Keratinocyte (primary cell): Measurements from ENCODE around the gene ADGRB3.

Source experiments
- EZH2 ChIP-seq: IDR thresholded peaks from one replicate; pipeline ENCODE4 v1.6.1; 2012; ENCODE audit warnings: inconsistent platforms, mild to moderate bottlenecking, low read length, moderate library complexity
- TF ChIP-seq, protein P1 (sequence below), 3 experiments: IDR thresholded peaks in 1 of 3; conservative IDR thresholded peaks in 1 of 3; optimal IDR thresholded peaks in 1 of 3; 2 replicates in 2 of 3; 3 replicates in 1 of 3; pipeline versions ENCODE3 to v1.5.1; 2011; ENCODE audit warnings: low read length in 3 of 3, mild to moderate bottlenecking in 3 of 3, moderate library complexity in 2 of 3, control low read depth in 1 of 3, inconsistent platforms in 1 of 3; ENCODE audit not compliant: insufficient read depth in 2 of 3; ENCODE audit errors: extremely low read depth in 1 of 3

DNA sequence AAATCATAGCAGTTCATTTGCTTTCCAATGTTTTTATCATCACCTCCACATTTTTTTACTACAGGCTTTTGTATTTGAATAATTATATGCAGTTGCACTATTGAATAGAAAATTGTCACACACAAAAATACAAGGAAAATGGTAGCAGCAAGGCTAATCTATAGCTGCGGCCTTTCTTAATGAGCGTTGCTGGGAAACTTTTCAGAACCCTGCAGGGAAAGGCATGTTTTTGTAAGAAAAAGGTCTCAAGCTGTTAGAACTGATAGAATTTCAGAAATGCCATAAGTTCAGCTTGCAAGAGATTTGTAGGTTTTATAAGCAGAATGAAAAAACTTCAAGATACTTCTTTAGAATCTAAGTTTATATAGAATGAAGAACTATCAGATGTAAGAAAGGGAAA lies 625.9 kb downstream of the ADGRB3 start:
- TF ChIP-seq, protein P1, sequence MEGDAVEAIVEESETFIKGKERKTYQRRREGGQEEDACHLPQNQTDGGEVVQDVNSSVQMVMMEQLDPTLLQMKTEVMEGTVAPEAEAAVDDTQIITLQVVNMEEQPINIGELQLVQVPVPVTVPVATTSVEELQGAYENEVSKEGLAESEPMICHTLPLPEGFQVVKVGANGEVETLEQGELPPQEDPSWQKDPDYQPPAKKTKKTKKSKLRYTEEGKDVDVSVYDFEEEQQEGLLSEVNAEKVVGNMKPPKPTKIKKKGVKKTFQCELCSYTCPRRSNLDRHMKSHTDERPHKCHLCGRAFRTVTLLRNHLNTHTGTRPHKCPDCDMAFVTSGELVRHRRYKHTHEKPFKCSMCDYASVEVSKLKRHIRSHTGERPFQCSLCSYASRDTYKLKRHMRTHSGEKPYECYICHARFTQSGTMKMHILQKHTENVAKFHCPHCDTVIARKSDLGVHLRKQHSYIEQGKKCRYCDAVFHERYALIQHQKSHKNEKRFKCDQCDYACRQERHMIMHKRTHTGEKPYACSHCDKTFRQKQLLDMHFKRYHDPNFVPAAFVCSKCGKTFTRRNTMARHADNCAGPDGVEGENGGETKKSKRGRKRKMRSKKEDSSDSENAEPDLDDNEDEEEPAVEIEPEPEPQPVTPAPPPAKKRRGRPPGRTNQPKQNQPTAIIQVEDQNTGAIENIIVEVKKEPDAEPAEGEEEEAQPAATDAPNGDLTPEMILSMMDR (optimal IDR thresholded peaks at IDR 0.05 in 1 of 3, IDR thresholded peaks at IDR 0.05 in 1 of 3, conservative IDR thresholded peaks at IDR 0.05 in 1 of 3; ENCODE audit: extremely low read depth in 1 of 3, insufficient read depth in 2 of 3, low read length in 3 of 3): no peak
- no peak for TF ChIP-seq EZH2
